ENCODE data around the gene PRKCB.

- TF ChIP-seq, protein P1, sequence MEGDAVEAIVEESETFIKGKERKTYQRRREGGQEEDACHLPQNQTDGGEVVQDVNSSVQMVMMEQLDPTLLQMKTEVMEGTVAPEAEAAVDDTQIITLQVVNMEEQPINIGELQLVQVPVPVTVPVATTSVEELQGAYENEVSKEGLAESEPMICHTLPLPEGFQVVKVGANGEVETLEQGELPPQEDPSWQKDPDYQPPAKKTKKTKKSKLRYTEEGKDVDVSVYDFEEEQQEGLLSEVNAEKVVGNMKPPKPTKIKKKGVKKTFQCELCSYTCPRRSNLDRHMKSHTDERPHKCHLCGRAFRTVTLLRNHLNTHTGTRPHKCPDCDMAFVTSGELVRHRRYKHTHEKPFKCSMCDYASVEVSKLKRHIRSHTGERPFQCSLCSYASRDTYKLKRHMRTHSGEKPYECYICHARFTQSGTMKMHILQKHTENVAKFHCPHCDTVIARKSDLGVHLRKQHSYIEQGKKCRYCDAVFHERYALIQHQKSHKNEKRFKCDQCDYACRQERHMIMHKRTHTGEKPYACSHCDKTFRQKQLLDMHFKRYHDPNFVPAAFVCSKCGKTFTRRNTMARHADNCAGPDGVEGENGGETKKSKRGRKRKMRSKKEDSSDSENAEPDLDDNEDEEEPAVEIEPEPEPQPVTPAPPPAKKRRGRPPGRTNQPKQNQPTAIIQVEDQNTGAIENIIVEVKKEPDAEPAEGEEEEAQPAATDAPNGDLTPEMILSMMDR (IDR thresholded peaks at IDR 0.05; ENCODE audit: low read depth, low read length, poor library complexity, severe bottlenecking): no peak
- no peak for TF ChIP-seq EZH2phosphoT487 (IDR thresholded peaks at IDR 0.05; ENCODE audit: borderline replicate concordance, low read length)
These were observed 288.5 kb downstream of the PRKCB start for GRCh38 chr16:24124291-24124690.
